Measurements from ENCODE around the gene VILL. TPM values are rescaled to one million over a fixed set of nuclear protein-coding genes. Genes with fewer than 3 reads are reported as not detected.

The VILL gene
- total RNA-seq, 1 experiment from 2014 or later, result 1.2 TPM

GRCh38 chr3:37967260-37967881 is 23.2 kb upstream of the VILL start:
- Histone ChIP-seq H3K4me1 (ENCODE audit: control insufficient read depth in 1 of 2, insufficient read depth in 2 of 2, low read length in 2 of 2) (no peaks in the 10 kb centered on the region), H3K9ac (ENCODE audit: low read length) (no peak overlapping the region)
- intact Hi-C loops (cut with micrococcal nuclease), result loop anchor here (1.0 kb wide), 1 partner anchor 112 kb away; no protein-coding TSS in a partner anchor

More at GRCh38 chr3:37967260-37967881, 23.2 kb upstream of the VILL start:
- H3K4me2 ChIP-seq (ENCODE audit: low read length), result no peak overlapping the region
- no TSS peak for BruUV-seq (replicated peaks)
- H3K27me3 ChIP-seq (ENCODE audit: insufficient read depth, low read length), result no peaks in the 10 kb centered on the region
- TF ChIP-seq RAD21 (IDR thresholded peaks at IDR 0.05; ENCODE audit: low read depth) (peak; percentile 86), YY1 (IDR thresholded peaks at IDR 0.05; ENCODE audit: extremely low read depth, insufficient replicate concordance, low read depth, low read length) (no peak), CTCF (IDR thresholded peaks at IDR 0.05 in 2 of 3, conservative IDR thresholded peaks at IDR 0.05 in 1 of 3; ENCODE audit: borderline replicate concordance in 1 of 3, insufficient read depth in 1 of 3, low read depth in 2 of 3, low read length in 2 of 3) (peak; percentile 83 to 96 (median 88))
- 0 out of 2 replicates have a peak, but pooled peaks cover 5% of the 10 kb centered on the region for H4K20me1 ChIP-seq (ENCODE audit: insufficient read depth)
- DNase-seq (ENCODE audit: low read depth, low spot score) (peak; percentile 28), ATAC-seq (peak; percentile 97)
- ChIA-PET POLR2A (interaction anchor here (1.3 kb wide), 1 partner anchor 104 kb away, joined by 3 read pairs; no protein-coding TSS in a partner anchor), RAD21 (ENCODE audit: low non-redundant PET in 1 of 2, low total read pairs in 2 of 2, uncharacterized antibody in 2 of 2, unreplicated experiment in 2 of 2) (interaction anchor here (1.5 to 2.2 kb wide), 3 partner anchors 103 to 112 kb away, joined by 3 to 28 read pairs (median 20); no protein-coding TSS in a partner anchor), CTCF (interaction anchor here (0.6 to 4.3 kb wide), 16 partner anchors 9 to 695 kb away, joined by 3 to 72 read pairs (median 4); no protein-coding TSS in a partner anchor)
- no peak overlapping the region for H3K4me3 ChIP-seq (replicated peaks in 1 of 2; ENCODE audit: low read depth in 1 of 2, low read length in 2 of 2)
- H2AFZ ChIP-seq (ENCODE audit: low read depth, low read length, poor library complexity, severe bottlenecking), result no peak overlapping the region
- H3K36me3 ChIP-seq (ENCODE audit: control insufficient read depth in 1 of 2, insufficient read depth in 2 of 2, low read length in 2 of 2), result no peaks in the 10 kb centered on the region
- H3K79me2 ChIP-seq (ENCODE audit: insufficient read depth, low read length), result no peaks in the 10 kb centered on the region
- H3K9me3 ChIP-seq (ENCODE audit: control insufficient read depth in 1 of 2, insufficient read depth in 1 of 2, low read depth in 1 of 2, low read length in 2 of 2), result no peaks in the 10 kb centered on the region
- H3K9me2 ChIP-seq (ENCODE audit: insufficient read depth), result no peaks in the 10 kb centered on the region
- no peak overlapping the region for H3K27ac ChIP-seq (ENCODE audit: low read depth, low read length)
